Measurements from ENCODE around the gene PHRF1.

DNA sequence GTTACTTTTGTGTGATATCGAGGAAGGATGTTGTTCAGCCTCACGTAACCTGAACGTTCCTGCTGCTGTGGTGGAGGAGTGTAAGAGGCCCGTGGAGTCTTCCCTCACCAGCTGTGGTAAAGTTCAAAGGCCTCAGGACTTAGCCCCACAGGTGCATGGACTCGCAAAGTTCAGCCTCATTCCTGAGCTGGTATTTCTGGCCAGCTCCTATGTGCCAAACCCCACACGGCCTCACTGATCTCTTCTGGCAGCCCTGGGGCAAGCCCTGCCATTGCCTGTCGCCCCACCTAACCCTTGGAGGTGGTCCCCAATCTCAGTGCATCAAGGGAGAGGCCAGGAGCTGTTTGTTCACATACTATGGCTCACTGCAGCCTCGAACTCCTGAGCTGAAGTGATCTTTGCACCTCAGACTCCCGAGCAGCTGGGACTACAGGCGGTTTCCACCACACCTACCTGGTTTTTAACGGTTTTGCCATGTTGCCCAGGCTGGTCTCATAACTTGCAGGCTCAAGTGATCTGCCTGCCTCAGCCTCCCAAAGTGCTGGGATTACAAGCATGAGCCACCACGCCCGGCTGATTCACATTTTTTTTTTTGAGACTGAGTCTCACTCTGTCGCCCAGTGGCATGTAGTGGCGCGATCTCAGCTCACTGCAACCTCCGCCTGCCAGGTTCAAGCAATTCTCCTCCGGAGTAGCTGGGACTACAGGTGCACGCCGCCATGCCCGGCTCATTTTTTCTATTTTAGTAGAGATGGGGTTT lies 2.2 kb downstream of the PHRF1 start:
- TF ChIP-seq, protein P1, sequence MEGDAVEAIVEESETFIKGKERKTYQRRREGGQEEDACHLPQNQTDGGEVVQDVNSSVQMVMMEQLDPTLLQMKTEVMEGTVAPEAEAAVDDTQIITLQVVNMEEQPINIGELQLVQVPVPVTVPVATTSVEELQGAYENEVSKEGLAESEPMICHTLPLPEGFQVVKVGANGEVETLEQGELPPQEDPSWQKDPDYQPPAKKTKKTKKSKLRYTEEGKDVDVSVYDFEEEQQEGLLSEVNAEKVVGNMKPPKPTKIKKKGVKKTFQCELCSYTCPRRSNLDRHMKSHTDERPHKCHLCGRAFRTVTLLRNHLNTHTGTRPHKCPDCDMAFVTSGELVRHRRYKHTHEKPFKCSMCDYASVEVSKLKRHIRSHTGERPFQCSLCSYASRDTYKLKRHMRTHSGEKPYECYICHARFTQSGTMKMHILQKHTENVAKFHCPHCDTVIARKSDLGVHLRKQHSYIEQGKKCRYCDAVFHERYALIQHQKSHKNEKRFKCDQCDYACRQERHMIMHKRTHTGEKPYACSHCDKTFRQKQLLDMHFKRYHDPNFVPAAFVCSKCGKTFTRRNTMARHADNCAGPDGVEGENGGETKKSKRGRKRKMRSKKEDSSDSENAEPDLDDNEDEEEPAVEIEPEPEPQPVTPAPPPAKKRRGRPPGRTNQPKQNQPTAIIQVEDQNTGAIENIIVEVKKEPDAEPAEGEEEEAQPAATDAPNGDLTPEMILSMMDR (IDR thresholded peaks at IDR 0.05), result no peak
- TF ChIP-seq POLR2A (IDR thresholded peaks at IDR 0.05), result no peak

Measured in prostate gland (tissue), 2 donors.